Measurements from ENCODE around the gene AP5B1. TPM values are rescaled to one million over a fixed set of nuclear protein-coding genes. Genes with fewer than 3 reads are reported as not detected.
"Not testable (repeated sequence)": the region's sequence is repeated elsewhere in the genome, so short reads cannot be mapped to it uniquely, and the experiment has no call there.

The AP5B1 gene
- total RNA-seq, 2 experiments from 2014 or later = 12.7 to 12.8 TPM

DNA sequence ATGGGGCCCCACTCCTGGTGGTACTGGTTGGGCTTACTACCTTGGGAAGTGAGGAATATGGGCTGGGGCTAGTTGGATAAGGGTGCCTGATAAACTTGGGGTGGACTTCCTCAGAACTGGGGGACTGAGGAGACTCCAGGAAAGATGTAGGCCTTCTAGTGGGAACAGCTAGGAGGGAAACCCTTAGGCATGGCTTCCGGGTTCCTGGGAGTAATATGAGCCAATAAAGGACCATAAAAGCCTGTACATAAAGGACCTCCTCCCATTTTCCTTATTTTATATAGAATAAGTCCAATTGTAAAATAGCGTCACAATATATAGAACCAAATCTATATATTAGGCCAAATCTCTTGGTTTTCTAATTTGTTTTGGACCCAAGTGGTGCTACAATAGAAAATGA is 41.8 kb downstream of the AP5B1 start:
- intact Hi-C loops (cut with DNase I, micrococcal nuclease) = no loop called here
- ATAC-seq (ENCODE audit: poor library complexity) (no peak), DNase-seq (no peak)
- POLR2A ChIA-PET = no interaction called here
- Histone ChIP-seq H3K36me3 (ENCODE audit: insufficient read depth, low read length) (no peaks in the 10 kb centered on the region), H3K27ac (ENCODE audit: low read depth in 1 of 2, low read length in 2 of 2) (no peak overlapping the region), H3K9me3 (ENCODE audit: control insufficient read depth in 1 of 2, insufficient read depth in 1 of 2, low read length in 2 of 2) (no peaks in the 10 kb centered on the region), H3K4me1 (ENCODE audit: insufficient read depth, low read length) (no peaks in the 10 kb centered on the region), H3K27me3 (ENCODE audit: control insufficient read depth in 1 of 2, insufficient read depth in 2 of 2, low read length in 2 of 2) (peaks cover 3 to 12% of the 10 kb centered on the region in 2 experiments), H3K4me3 (ENCODE audit: low read length) (no peak overlapping the region)
- TF ChIP-seq, protein P1, sequence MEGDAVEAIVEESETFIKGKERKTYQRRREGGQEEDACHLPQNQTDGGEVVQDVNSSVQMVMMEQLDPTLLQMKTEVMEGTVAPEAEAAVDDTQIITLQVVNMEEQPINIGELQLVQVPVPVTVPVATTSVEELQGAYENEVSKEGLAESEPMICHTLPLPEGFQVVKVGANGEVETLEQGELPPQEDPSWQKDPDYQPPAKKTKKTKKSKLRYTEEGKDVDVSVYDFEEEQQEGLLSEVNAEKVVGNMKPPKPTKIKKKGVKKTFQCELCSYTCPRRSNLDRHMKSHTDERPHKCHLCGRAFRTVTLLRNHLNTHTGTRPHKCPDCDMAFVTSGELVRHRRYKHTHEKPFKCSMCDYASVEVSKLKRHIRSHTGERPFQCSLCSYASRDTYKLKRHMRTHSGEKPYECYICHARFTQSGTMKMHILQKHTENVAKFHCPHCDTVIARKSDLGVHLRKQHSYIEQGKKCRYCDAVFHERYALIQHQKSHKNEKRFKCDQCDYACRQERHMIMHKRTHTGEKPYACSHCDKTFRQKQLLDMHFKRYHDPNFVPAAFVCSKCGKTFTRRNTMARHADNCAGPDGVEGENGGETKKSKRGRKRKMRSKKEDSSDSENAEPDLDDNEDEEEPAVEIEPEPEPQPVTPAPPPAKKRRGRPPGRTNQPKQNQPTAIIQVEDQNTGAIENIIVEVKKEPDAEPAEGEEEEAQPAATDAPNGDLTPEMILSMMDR (IDR thresholded peaks at IDR 0.05) = no peak
- H3K4me1 Mint-ChIP-seq (ENCODE audit: low read depth) = no peaks in the 10 kb centered on the region
- CTCF ChIA-PET = interaction anchor here (1.3 kb wide), 1 partner anchor 27 kb away, joined by 6 read pairs; the partner anchor contains the start of gene KAT5
- no peak overlapping the region for H3K27ac Mint-ChIP-seq
- no peaks in the 10 kb centered on the region for H3K9me3 Mint-ChIP-seq
- H3K27me3 Mint-ChIP-seq = peaks cover 36% of the 10 kb centered on the region
- H3K36me3 Mint-ChIP-seq (ENCODE audit: low read depth) = no peaks in the 10 kb centered on the region
- no peak overlapping the region for H3K4me3 Mint-ChIP-seq

DNA sequence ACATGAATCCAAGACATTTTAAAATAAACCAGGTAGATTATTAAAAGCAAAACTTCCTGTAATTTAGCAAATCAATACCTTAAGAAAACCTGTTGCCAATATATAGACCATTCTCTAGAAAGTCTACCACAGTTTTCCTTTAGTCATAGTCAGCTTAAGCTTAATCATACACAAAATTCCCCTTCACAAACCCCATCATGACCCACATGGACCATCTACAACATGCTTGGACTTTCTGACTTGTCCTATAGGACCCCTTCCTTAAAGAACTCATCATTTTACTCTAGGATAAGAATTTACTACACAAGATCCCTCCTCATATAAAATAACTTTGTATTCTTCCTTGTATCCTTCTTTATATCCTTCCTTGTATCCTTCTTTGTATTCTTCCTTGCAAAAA is 44.0 kb downstream of the AP5B1 start:
- H3K4me1 ChIP-seq (ENCODE audit: insufficient read depth, low read length) = no peaks in the 10 kb centered on the region
- no peaks in the 10 kb centered on the region for H3K36me3 ChIP-seq (ENCODE audit: insufficient read depth, low read length)
- CTCF ChIA-PET = no interaction called here
- POLR2A ChIA-PET = no interaction called here
- peaks cover 3 to 16% of the 10 kb centered on the region in 2 experiments for H3K27me3 ChIP-seq (ENCODE audit: control insufficient read depth in 1 of 2, insufficient read depth in 2 of 2, low read length in 2 of 2)
- H3K4me1 Mint-ChIP-seq (ENCODE audit: low read depth) = no peaks in the 10 kb centered on the region
- DNase-seq (no peak), ATAC-seq (ENCODE audit: poor library complexity) (no peak)
- H3K27ac ChIP-seq (ENCODE audit: low read depth in 1 of 2, low read length in 2 of 2) = no peak overlapping the region
- no peaks in the 10 kb centered on the region for H3K36me3 Mint-ChIP-seq (ENCODE audit: low read depth)
- no peaks in the 10 kb centered on the region for H3K9me3 ChIP-seq (ENCODE audit: control insufficient read depth in 1 of 2, insufficient read depth in 1 of 2, low read length in 2 of 2)
- intact Hi-C loops (cut with DNase I, micrococcal nuclease) = no loop called here
- no peak overlapping the region for H3K27ac Mint-ChIP-seq
- H3K4me3 Mint-ChIP-seq = no peak overlapping the region
- TF ChIP-seq, protein P1 (IDR thresholded peaks at IDR 0.05) = no peak
- H3K27me3 Mint-ChIP-seq = peaks cover 36% of the 10 kb centered on the region
- H3K4me3 ChIP-seq (ENCODE audit: low read length) = no peak overlapping the region
- no peaks in the 10 kb centered on the region for H3K9me3 Mint-ChIP-seq

DNA sequence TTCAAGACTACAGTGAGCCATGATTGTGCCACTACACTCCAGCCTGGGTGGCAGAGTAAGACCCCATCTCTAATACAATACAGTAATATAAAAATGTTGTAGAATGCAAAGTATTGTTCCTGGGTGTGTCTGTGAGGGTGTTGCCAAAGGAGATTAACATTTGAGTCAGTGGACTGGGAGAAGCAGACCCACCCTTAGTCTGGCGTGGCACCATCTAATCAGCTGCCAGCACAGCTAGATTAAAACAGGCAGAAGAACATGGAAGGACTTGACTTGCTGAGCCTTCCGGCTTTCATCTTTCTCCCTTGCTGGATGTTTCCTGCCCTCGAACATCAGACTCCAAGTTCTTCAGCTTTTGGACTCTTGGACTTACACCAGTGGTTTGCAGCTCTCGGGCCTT is 45.7 kb downstream of the AP5B1 start:
- H3K9me3 Mint-ChIP-seq; POLR2A ChIA-PET; H3K36me3 ChIP-seq (ENCODE audit: insufficient read depth, low read length); DNase-seq; intact Hi-C loops (cut with DNase I, micrococcal nuclease); H3K4me1 ChIP-seq (ENCODE audit: insufficient read depth, low read length); H3K4me3 Mint-ChIP-seq; H3K27ac Mint-ChIP-seq; H3K27ac ChIP-seq (ENCODE audit: low read depth in 1 of 2, low read length in 2 of 2); CTCF ChIA-PET; H3K4me3 ChIP-seq (ENCODE audit: low read length); H3K9me3 ChIP-seq (ENCODE audit: control insufficient read depth in 1 of 2, insufficient read depth in 1 of 2, low read length in 2 of 2); H3K4me1 Mint-ChIP-seq (ENCODE audit: low read depth); H3K36me3 Mint-ChIP-seq (ENCODE audit: low read depth); ATAC-seq (ENCODE audit: poor library complexity): not testable (repeated sequence)
- peaks cover 6 to 13% of the 10 kb centered on the region in 2 experiments for H3K27me3 ChIP-seq (ENCODE audit: control insufficient read depth in 1 of 2, insufficient read depth in 2 of 2, low read length in 2 of 2)
- peaks cover 33% of the 10 kb centered on the region for H3K27me3 Mint-ChIP-seq

DNA sequence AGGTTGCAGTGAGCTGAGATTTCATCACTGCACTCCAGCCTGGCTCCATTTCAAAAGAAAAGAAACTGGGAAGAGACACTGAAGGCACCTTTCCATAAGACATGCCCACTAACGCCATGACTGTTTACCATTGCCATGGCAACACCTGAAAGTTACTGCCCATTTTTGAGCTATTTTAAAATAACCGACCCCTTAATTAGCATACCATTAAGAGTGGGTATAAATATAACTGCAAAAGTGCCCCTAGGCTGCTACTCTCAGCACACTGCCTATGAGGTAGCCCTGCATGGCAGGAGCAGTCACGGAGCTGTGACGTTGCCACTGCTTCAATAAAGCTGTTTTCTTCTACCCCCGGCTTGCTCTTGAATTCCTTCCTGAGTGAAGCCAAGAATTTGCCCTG is 50.3 kb downstream of the AP5B1 start:
- ATAC-seq (ENCODE audit: poor library complexity) (no peak), DNase-seq (no peak)
- H3K27ac Mint-ChIP-seq = no peak overlapping the region
- Histone ChIP-seq H3K27ac (ENCODE audit: low read depth in 1 of 2, low read length in 2 of 2) (no peak overlapping the region), H3K36me3 (ENCODE audit: insufficient read depth, low read length) (no peaks in the 10 kb centered on the region), H3K4me1 (ENCODE audit: insufficient read depth, low read length) (no peaks in the 10 kb centered on the region), H3K9me3 (ENCODE audit: control insufficient read depth in 1 of 2, insufficient read depth in 1 of 2, low read length in 2 of 2) (no peaks in the 10 kb centered on the region), H3K27me3 (ENCODE audit: control insufficient read depth in 1 of 2, insufficient read depth in 2 of 2, low read length in 2 of 2) (peaks cover 4% of the 10 kb centered on the region in 2 experiments), H3K4me3 (ENCODE audit: low read length) (no peak overlapping the region)
- H3K4me1 Mint-ChIP-seq (ENCODE audit: low read depth) = no peaks in the 10 kb centered on the region
- TF ChIP-seq, protein P1 (IDR thresholded peaks at IDR 0.05) = no peak
- H3K36me3 Mint-ChIP-seq (ENCODE audit: low read depth) = no peaks in the 10 kb centered on the region
- no peaks in the 10 kb centered on the region for H3K9me3 Mint-ChIP-seq
- no peak overlapping the region for H3K4me3 Mint-ChIP-seq
- CTCF ChIA-PET = no interaction called here
- peaks cover 16% of the 10 kb centered on the region for H3K27me3 Mint-ChIP-seq
- intact Hi-C loops (cut with DNase I, micrococcal nuclease) = no loop called here
- POLR2A ChIA-PET = no interaction called here
